ENCODE results near the gene CNPY1.

- TF ChIP-seq CTCF (IDR thresholded peaks at IDR 0.05), result no peak
- no peak for TF ChIP-seq POLR2A (IDR thresholded peaks at IDR 0.05)
- TF ChIP-seq EP300 (IDR thresholded peaks at IDR 0.05), result no peak
- no peak for TF ChIP-seq POLR2AphosphoS5 (IDR thresholded peaks at IDR 0.05)
These were observed 30.1 kb upstream of the CNPY1 start for GRCh38 chr7:155576416-155576815.

Data from stomach (tissue), 4 donors.